ENCODE measurements around the gene CISH.

DNA sequence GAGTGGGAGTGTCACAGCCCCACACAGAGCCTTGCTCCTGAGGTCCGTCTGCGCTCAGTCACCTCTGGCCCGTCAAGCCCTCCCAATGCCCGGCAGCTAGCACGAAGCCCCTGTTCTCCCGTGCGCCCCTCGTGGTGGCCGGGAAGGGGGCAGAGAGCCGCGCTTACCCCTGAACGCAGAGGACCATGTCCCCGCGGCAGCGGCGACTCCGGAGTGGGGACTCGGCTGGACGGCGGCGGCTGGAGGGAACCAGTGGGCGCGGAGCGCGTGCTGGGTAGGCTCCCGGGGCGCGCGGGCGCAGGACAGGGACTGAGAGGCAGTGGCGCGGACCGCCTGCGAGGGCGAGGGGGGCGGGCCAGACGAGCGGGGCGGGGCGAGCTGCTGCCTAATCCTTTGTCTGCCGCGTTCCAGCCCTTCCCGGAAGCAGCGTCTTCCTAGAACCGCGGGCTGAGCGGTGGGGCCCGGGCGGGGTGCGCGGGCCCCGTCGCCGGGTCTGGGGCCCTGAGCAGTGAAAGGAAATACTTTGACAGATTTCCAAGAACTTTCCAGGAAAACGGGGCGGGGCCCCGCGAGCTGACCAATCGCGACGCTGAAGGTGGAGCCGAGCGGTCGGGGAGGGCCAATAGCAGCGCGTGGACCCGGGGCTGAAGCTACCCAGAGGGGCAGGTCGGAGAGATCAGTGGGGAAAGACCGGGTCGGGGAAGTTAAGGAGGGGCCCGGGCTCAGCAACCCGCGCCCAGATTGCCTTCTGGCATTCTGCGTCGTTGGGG is at the start of gene CISH:
- TF ChIP-seq MXI1 (IDR thresholded peaks at IDR 0.05; ENCODE audit: low read depth, low read length) (peak; percentile 26; the same call in 1 of the 2 replicates), SUPT20H (IDR thresholded peaks at IDR 0.05; ENCODE audit: borderline replicate concordance, control insufficient read depth, low read depth, low read length) (no peak), NFIC (IDR thresholded peaks at IDR 0.05; ENCODE audit: low read depth, low read length) (no peak)

All from GM12878 (cell line).